NB4 (cell line): ENCODE measurements around the gene RNF13.

Experiments used
- CTCF ChIP-seq: IDR thresholded peaks from one replicate; pipeline ENCODE4 v1.5.1; 2012; ENCODE audit warnings: low read depth, low read length
- MAX ChIP-seq: IDR thresholded peaks from 2 replicates; pipeline ENCODE4 v1.6.1; 2011; ENCODE audit warnings: low read depth, low read length
- MYC ChIP-seq: IDR thresholded peaks from 2 replicates; pipeline ENCODE4 v1.6.1; 2011; ENCODE audit warnings: low read depth, low read length
- POLR2A ChIP-seq: IDR thresholded peaks from 2 replicates; pipeline ENCODE4 v1.6.1; 2011; ENCODE audit warnings: mild to moderate bottlenecking; ENCODE audit not compliant: insufficient read length; ENCODE audit errors: extremely low read depth

- TF ChIP-seq POLR2A (no peak), CTCF (no peak), MAX (no peak), MYC (no peak)
Observed at GRCh38 chr3:149902498-149903139, 89.6 kb downstream of the RNF13 start.
